Myocyte (in vitro differentiated cells): ENCODE measurements around the gene CYP3A7. TPM values are rescaled to one million over a fixed set of nuclear protein-coding genes. Genes with fewer than 3 reads are reported as not detected.
"Not testable (repeated sequence)": the region's sequence is repeated elsewhere in the genome, so short reads cannot be mapped to it uniquely, and the experiment has no call there.

Source experiments
- DNase-seq: peaks from one replicate; pipeline ENCODE4 v3.0.0-alpha.2; 2012; ENCODE audit warnings: low read depth
- total RNA-seq: library from RNA; depleted of rRNA; stranded (reverse); fragments of >200 nt; gene quantifications from 2 replicates; pipeline ENCODE4 v1.2.3, GENCODE V29; 2014

The CYP3A7 gene
- total RNA-seq, 1 donor from 2014 or later = 0.29 TPM

GRCh38 chr7:99709838-99710578, 25.0 kb downstream of the CYP3A7 start:
- no peak for DNase-seq

GRCh38 chr7:99709260-99709659, 25.7 kb downstream of the CYP3A7 start:
- no peak for DNase-seq

DNA sequence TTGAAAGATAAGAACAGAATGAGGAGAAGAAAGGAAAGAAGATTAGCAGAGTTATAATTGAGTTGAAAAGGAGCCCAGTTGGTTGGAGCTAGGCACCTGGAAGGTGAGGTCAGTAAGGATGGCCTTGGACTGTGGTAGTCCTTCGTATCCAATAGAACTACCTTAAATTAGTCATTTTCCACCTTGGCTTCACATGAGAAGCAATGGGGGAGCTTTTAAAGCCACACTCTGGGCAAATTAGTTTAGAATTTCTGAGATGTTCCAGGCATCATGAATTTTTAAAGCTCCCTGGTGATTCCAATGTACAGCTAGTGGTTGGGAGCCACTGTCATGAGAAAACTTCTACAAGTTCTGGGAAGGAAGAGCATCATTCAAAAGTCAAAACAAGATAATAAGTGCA, 27.9 kb downstream of the CYP3A7 start:
- DNase-seq = peak; percentile 49

DNA sequence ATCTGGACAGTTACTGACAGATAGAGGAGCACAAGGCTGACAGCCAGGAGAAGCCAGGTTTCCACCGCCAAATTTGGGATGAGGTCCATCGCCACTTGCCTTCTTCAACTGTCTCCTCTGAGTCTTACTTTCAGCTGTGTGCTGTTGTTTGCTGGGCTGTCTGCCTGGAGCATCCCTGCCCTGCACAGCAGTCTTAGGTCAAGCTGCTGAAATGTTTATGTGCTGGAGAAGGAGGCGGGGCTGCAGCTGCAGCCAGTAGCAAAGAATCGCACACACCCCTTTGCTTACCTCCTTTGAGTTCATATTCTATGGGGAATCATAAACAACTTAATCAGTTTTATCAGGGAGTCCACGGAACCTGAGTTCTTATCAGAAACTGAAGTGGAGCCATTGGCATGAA, 35.0 kb downstream of the CYP3A7 start:
- no peak for DNase-seq

DNA sequence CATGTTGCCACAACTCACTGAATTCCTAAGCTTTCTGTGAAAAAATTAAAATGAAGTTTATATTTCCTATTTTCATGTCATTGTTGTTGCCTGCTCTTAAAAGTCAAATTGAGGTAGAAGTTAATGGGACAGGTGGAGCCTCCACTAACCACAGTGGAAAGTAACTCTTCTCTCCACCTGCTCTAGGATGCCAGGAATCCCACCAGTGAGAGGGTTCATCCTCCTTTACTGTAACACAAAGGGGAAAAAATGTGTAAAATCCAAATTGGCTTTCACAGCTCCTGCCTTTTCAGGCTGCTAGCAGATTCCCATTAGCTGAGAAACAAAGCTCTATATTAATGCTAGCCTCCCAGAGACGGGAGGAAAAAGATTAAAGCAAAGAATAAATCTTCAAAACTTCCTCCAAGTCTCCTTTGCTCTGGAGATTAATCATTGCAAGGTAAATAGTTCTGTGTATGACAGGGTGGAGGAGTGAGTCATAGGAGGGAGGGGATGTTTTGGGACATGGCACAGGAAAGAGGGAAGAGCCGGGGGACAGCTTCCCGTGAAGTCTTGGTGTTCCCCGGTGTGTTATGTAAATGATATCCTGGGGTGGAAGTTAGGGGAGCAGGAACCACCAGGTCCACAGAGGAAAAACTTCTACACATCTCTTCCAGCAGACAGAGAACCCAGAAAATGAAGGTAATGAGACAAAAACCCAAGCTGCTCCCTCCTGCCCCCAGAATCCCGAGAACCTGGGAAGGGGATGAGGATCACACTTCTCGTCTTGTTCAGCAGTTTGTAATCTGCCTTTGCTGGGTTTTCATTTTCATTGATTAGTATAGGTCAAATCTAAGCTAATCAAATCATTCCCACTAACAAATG, 35.9 kb downstream of the CYP3A7 start:
- DNase-seq = not testable (repeated sequence)

DNA sequence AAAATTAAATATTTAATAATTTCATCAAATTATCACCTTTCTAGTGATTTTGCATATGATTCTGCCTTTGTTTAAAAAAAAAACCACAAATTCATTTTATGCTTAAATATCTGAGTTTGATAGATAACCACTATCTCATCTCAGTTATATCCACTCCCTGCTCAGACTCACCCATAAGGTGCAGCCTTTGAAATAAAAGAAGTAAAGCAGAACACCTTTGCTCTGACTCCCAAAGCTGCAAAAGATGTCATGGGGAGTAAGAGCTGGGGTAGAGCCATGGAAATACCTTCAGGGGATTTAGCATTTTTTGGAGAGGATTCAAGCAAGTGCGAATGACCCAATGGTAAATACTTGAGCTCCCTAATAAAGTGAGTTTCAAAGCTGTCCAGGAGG, 40.1 kb downstream of the CYP3A7 start:
- no peak for DNase-seq

- DNase-seq = no peak
Observed at GRCh38 chr7:99694201-99694911, 40.6 kb downstream of the CYP3A7 start.

GRCh38 chr7:99693427-99694200, 41.4 kb downstream of the CYP3A7 start:
- DNase-seq = peak; percentile 23

DNA sequence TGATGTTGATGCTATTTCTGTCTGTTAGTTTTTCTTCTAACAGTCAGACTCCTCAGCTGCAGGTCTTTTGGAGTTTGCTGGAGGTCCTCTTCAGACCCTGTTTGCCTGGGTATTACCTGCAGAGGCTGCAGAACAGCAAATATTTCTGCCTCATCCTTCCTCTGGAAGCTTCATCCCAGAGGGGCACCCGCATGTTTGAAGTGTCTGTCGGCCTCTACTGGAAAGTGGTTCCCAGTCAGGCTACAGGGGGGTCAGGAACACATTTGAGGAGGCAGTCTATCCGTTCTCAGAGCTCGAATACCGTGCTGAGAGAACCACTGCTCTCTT, 41.9 kb downstream of the CYP3A7 start:
- DNase-seq = no peak

GRCh38 chr7:99692563-99692962, 42.4 kb downstream of the CYP3A7 start:
- DNase-seq = not testable (repeated sequence)

DNA sequence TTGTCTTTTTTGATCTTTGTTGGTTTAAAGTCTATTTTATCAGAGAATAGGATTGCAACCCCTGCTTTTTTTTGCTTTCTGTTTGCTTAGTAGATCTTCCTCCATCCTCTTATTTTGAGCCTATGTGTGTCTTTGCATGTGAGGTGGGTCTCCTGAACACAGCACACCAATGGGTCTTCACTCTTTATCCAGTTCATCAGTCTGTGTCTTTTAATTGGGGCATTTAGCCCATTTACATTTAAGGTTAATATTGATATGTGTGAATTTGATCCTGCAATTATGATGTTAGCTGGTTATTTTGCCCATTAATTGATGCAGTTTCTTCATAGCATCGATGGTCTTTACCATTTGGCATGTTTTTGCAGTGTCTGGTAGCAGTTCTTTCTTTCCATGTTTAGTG, 43.3 kb downstream of the CYP3A7 start:
- not testable (repeated sequence) for DNase-seq

GRCh38 chr7:99690918-99691317, 44.1 kb downstream of the CYP3A7 start:
- not testable (repeated sequence) for DNase-seq

DNA sequence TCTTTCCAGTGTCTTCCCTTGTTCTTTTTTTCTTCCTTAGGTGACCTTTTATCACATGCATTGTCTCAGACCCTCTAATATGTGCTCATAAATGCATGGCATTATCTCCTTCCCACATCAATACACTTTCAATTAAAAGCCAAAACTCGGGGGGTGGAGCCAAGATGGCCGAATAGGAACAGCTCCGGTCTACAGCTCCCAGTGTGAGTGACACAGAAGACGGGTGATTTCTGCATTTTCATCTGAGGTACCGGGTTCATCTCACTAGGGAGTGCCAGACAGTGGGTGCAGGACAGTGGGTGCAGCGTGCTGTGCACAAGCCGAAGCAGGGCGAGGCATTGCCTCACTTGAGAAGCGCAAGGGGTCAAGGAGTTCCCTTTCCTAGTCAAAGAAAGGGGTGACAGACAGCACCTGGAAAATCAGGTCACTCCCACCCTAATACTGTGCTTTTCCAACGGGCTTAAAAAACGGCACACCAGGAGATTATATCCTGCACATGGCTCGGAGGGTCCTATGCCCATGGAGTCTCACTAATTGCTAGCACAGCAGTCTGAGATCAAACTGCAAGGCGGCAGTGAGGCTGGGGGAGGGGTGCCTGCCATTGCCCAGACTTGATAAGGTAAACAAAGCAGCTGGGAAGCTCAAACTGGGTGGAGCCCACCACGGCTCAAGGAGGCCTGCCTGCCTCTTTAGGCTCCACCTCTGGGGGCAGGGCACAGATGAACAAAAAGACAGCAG, 49.0 kb downstream of the CYP3A7 start:
- DNase-seq = not testable (repeated sequence)

GRCh38 chr7:99685129-99685758, 49.8 kb downstream of the CYP3A7 start:
- no peak for DNase-seq

GRCh38 chr7:99679400-99680191, 55.4 kb downstream of the CYP3A7 start, which contains the start of gene CYP3A5:
Gene CYP3A5, minus strand, starts transcription at chr7:99679996. Its CDS starts 100 bp downstream, at chr7:99679896.
- peak; percentile 40 for DNase-seq

GRCh38 chr7:99679032-99679399, 56.0 kb downstream of the CYP3A7 start:
- DNase-seq = peak; percentile 15

DNA sequence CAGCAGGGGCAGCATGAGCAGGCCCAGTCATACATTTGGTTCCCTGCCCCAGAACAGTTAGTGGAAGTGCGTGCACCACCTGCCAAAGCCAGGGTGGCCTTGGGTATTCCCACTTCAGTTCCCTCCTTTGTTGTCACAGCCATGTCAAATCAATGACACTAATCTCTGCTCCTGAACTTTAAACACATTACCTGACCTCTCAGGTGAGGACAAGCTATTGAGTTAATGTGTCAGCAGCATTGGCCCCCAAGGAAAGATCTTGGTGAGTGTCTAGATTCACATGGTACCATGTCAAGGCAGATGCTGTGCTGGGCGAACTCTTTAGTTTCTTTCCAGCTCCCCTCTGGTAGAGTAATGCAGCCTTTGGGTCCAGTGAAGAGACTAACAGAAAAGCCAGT, 57.3 kb downstream of the CYP3A7 start:
- DNase-seq = no peak

DNA sequence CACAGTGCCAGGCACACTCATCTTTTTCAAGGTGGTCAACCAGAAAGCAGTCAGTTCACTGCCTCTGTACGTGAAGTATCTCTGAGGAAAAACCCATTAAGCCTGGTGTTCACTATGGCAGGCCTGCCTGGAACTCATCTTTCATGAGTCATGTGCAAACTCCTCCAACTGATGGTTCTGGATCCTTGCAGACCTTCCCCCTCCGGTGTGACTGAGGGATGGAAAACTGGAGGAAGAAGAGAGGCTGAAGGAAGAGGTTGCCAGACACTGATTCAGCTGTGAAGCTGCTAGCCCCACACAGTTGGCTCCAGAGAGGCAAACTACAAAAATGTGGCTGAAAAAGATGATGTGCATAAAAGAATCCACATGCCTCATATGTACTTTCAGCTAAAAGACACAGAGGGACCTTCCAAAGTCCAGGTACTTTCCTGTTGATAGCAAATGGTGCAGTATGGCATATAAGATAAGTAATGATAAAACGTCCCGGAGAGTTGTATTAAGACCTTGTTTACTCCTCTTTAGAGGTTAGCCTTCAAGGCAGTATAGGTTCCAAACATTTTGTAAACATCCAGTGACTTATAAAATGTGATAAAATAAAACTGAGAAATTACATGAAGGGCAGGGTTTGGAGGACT, 57.9 kb downstream of the CYP3A7 start:
- DNase-seq = no peak
